Fibroblast of mammary gland (primary cell): ENCODE measurements around the gene LSS.

Experiments
- DNase-seq: peaks from one replicate; pipeline ENCODE4 v3.0.0-alpha.2; 2010; ENCODE audit warnings: low read depth
- H3K4me3 ChIP-seq: 2 replicates; pipeline ENCODE4 v1.5.1; 2011; ENCODE audit warnings: low read depth, mild to moderate bottlenecking, low read length, moderate library complexity; ENCODE audit not compliant: control insufficient read depth
- CTCF ChIP-seq: conservative IDR thresholded peaks from 2 replicates; pipeline ENCODE4 v1.5.1; 2011; ENCODE audit warnings: low read depth, low read length, inconsistent platforms; ENCODE audit not compliant: control insufficient read depth, insufficient read depth

The LSS gene

GRCh38 chr21:46194374-46195334 is 33.9 kb downstream of the LSS start:
- no peak for TF ChIP-seq CTCF
- H3K4me3 ChIP-seq, result no peak overlapping the region
- DNase-seq, result no peak

GRCh38 chr21:46193829-46194373 is 34.7 kb downstream of the LSS start:
- TF ChIP-seq CTCF, result no peak
- H3K4me3 ChIP-seq, result no peak overlapping the region
- DNase-seq, result no peak

- no peak for DNase-seq
- no peak overlapping the region for H3K4me3 ChIP-seq
- TF ChIP-seq CTCF, result no peak
Observed at GRCh38 chr21:46191686-46192575, 36.6 kb downstream of the LSS start.

GRCh38 chr21:46191257-46191685 is 37.3 kb downstream of the LSS start:
- DNase-seq, result peak; percentile 90
- no peak for TF ChIP-seq CTCF

GRCh38 chr21:46190491-46191131 is 38.0 kb downstream of the LSS start:
- no peak for DNase-seq
- no peak overlapping the region for H3K4me3 ChIP-seq
- TF ChIP-seq CTCF, result no peak

More at GRCh38 chr21:46191257-46191685, 37.3 kb downstream of the LSS start:
- H3K4me3 ChIP-seq, result no peak overlapping the region

GRCh38 chr21:46189959-46190490 is 38.5 kb downstream of the LSS start:
- no peak for DNase-seq
- no peak for TF ChIP-seq CTCF
- no peak overlapping the region for H3K4me3 ChIP-seq
